Uterus (tissue), 2 donors: ENCODE measurements around the gene CTDSPL.

Experiments used
- POLR2A ChIP-seq, 2 donors: fragments of 450-650 bp; IDR thresholded peaks; one replicate each; pipeline ENCODE4 v1.6.1; 2016; ENCODE audit warnings: antibody characterized with exemption in 2 of 2, mild to moderate bottlenecking in 1 of 2, moderate library complexity in 1 of 2
- TF ChIP-seq, protein P1 (sequence below), 4 experiments: fragments of 200-600 bp in 2 of 4; fragments of 450-650 bp in 2 of 4; sonication (generic) in 2 of 4; IDR thresholded peaks; one replicate each; pipeline ENCODE4 v1.5.1; 2016 to 2019; ENCODE audit warnings: antibody characterized with exemption in 4 of 4, mild to moderate bottlenecking in 2 of 4, moderate library complexity in 1 of 4

- TF ChIP-seq, protein P1, sequence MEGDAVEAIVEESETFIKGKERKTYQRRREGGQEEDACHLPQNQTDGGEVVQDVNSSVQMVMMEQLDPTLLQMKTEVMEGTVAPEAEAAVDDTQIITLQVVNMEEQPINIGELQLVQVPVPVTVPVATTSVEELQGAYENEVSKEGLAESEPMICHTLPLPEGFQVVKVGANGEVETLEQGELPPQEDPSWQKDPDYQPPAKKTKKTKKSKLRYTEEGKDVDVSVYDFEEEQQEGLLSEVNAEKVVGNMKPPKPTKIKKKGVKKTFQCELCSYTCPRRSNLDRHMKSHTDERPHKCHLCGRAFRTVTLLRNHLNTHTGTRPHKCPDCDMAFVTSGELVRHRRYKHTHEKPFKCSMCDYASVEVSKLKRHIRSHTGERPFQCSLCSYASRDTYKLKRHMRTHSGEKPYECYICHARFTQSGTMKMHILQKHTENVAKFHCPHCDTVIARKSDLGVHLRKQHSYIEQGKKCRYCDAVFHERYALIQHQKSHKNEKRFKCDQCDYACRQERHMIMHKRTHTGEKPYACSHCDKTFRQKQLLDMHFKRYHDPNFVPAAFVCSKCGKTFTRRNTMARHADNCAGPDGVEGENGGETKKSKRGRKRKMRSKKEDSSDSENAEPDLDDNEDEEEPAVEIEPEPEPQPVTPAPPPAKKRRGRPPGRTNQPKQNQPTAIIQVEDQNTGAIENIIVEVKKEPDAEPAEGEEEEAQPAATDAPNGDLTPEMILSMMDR (IDR thresholded peaks at IDR 0.05): no peak
- no peak for TF ChIP-seq POLR2A (IDR thresholded peaks at IDR 0.05)
Measured at GRCh38 chr3:38028621-38029361, 167.1 kb downstream of the CTDSPL start.
